CD14-positive monocyte (primary cell): Measurements from ENCODE around the gene KIF3C. TPM values are rescaled to one million over a fixed set of nuclear protein-coding genes. Genes with fewer than 3 reads are reported as not detected.

Experiments
- DNase-seq, 3 donors: peaks; one replicate each; pipeline ENCODE4 v3.0.0-alpha.2; 2011 to 2022
- H2AFZ ChIP-seq: 2 replicates; pipeline ENCODE4 v1.6.0; 2012; ENCODE audit warnings: mild to moderate bottlenecking, low read depth, low read length, inconsistent platforms; ENCODE audit not compliant: insufficient read depth, poor library complexity, severe bottlenecking
- H3K27ac ChIP-seq, 2 donors: 1 replicate in 1 of 2; 2 replicates in 1 of 2; pipeline ENCODE4 v1.5.1; 2012 to 2013; ENCODE audit warnings: low read length in 2 of 2, control low read depth in 1 of 2, inconsistent platforms in 1 of 2, low read depth in 1 of 2, mild to moderate bottlenecking in 1 of 2
- H3K27me3 ChIP-seq, 2 donors: one replicate each; pipeline versions ENCODE4 v1.6.0 to v1.6.1; 2011 to 2013; ENCODE audit warnings: low read length in 2 of 2; ENCODE audit not compliant: control insufficient read depth in 2 of 2, insufficient read depth in 2 of 2
- H3K36me3 ChIP-seq, 2 donors: replicated peaks in 1 of 2; 1 replicate in 1 of 2; 2 replicates in 1 of 2; pipeline versions ENCODE4 v1.5.1 to v1.6.1; 2012 to 2013; ENCODE audit warnings: low read length in 2 of 2, control low read depth in 1 of 2, inconsistent platforms in 1 of 2, mild to moderate bottlenecking in 1 of 2; ENCODE audit not compliant: insufficient read depth in 2 of 2, control insufficient read depth in 1 of 2
- H3K4me1 ChIP-seq, 2 donors: 1 replicate in 1 of 2; 2 replicates in 1 of 2; pipeline versions ENCODE4 v1.5.1 to v1.6.1; 2012 to 2013; ENCODE audit warnings: low read length in 2 of 2, control low read depth in 1 of 2, inconsistent platforms in 1 of 2, mild to moderate bottlenecking in 1 of 2, moderate library complexity in 1 of 2; ENCODE audit not compliant: insufficient read depth in 2 of 2, control insufficient read depth in 1 of 2
- H3K4me2 ChIP-seq: replicated peaks from 2 replicates; pipeline ENCODE3; 2012; ENCODE audit warnings: low read length, moderate library complexity, mild to moderate bottlenecking; ENCODE audit not compliant: poor library complexity, severe bottlenecking; ENCODE audit errors: extremely low read depth
- H3K4me3 ChIP-seq, 3 experiments: fragments of 200-600 bp in 1 of 3; sonication (generic) in 1 of 3; replicated peaks in 1 of 3; 1 replicate in 2 of 3; 2 replicates in 1 of 3; pipeline ENCODE4 v1.5.1; 2011 to 2013; ENCODE audit warnings: low read length in 3 of 3, mild to moderate bottlenecking in 3 of 3, control low read depth in 2 of 3, low read depth in 2 of 3, inconsistent platforms in 1 of 3, moderate library complexity in 1 of 3
- H3K79me2 ChIP-seq: 2 replicates; pipeline ENCODE4 v1.6.0; 2012; ENCODE audit warnings: mild to moderate bottlenecking, control low read depth, inconsistent platforms, low read length, moderate library complexity; ENCODE audit not compliant: insufficient read depth
- H3K9ac ChIP-seq: 2 replicates; pipeline ENCODE4 v1.6.0; 2017; ENCODE audit warnings: low read length, mild to moderate bottlenecking; ENCODE audit not compliant: insufficient read depth, poor library complexity, severe bottlenecking
- H3K9me3 ChIP-seq, 2 donors: replicated peaks in 1 of 2; 1 replicate in 1 of 2; 2 replicates in 1 of 2; pipeline versions ENCODE4 v1.5.1 to v1.6.1; 2012 to 2013; ENCODE audit warnings: low read length in 2 of 2, control low read depth in 1 of 2; ENCODE audit not compliant: control insufficient read depth in 1 of 2, insufficient read depth in 1 of 2
- H4K20me1 ChIP-seq: 2 replicates; pipeline ENCODE4 v1.6.0; 2012; ENCODE audit warnings: mild to moderate bottlenecking, low read length, control low read depth, moderate library complexity; ENCODE audit not compliant: insufficient read depth
- H3K27ac Mint-ChIP-seq, 7 donors: one replicate each; pipeline ENCODE4 v1.8.0; 2020; ENCODE audit warnings: mild to moderate bottlenecking in 7 of 7, mixed read lengths in 7 of 7, moderate library complexity in 6 of 7, inconsistent platforms in 2 of 7
- H3K27me3 Mint-ChIP-seq, 3 donors: one replicate each; pipeline ENCODE4 v1.8.0; 2021 to 2022; ENCODE audit warnings: low read depth in 3 of 3, mild to moderate bottlenecking in 3 of 3, mixed read lengths in 3 of 3, moderate library complexity in 3 of 3, inconsistent platforms in 1 of 3
- H3K36me3 Mint-ChIP-seq, 2 donors: one replicate each; pipeline ENCODE4 v1.8.0; 2020; ENCODE audit warnings: mixed read lengths in 2 of 2, inconsistent platforms in 1 of 2, mild to moderate bottlenecking in 1 of 2
- H3K4me1 Mint-ChIP-seq: one replicate; pipeline ENCODE4 v1.8.0; 2020; ENCODE audit warnings: mild to moderate bottlenecking, mixed read lengths
- H3K4me3 Mint-ChIP-seq, 2 donors: one replicate each; pipeline ENCODE4 v1.8.0; 2020; ENCODE audit warnings: mild to moderate bottlenecking in 2 of 2, mixed read lengths in 2 of 2, moderate library complexity in 1 of 2
- H3K9me3 Mint-ChIP-seq, 7 donors: one replicate each; pipeline ENCODE4 v1.8.0; 2020 to 2022; ENCODE audit warnings: mixed read lengths in 7 of 7, mild to moderate bottlenecking in 6 of 7, moderate library complexity in 6 of 7, inconsistent platforms in 2 of 7
- CTCF ChIP-seq: fragments of 200-600 bp; IDR thresholded peaks from one replicate; pipeline ENCODE4 v1.8.0; 2022; ENCODE audit warnings: antibody characterized with exemption, mild to moderate bottlenecking
- WGBS: methylation state at CpG from one replicate; pipeline ENCODE4 v1.1.5; 2013; ENCODE audit warnings: missing lambda C conversion rate; ENCODE audit not compliant: insufficient coverage; 5-methylcytosine and 5-hydroxymethylcytosine counted together
- intact Hi-C, 2 donors: fragments of 100-400 bp; cut with micrococcal nuclease; formaldehyde crosslinking; loops; one replicate each; pipeline versions ENCODE4 v1.15.0 to v1.15.1; 2023
- polyA plus RNA-seq, 3 donors: library from polyadenylated mRNA; depleted of rRNA in 1 of 3; unstranded in 2 of 3; stranded (reverse) in 1 of 3; fragments of 300-500 nt in 2 of 3; fragments of >200 nt in 1 of 3; fragmentation: Illumina TruSeq in 2 of 3; gene quantifications; 1 replicate in 2 of 3; 2 replicates in 1 of 3; pipeline ENCODE4 v1.2.3, GENCODE V29; 2012 to 2021

KIF3C gene
- polyA plus RNA-seq, 3 donors: 0.28 to 0.97 (median 0.47) TPM

GRCh38 chr2:25955036-25955435, 27.3 kb downstream of the KIF3C start:
- no peak overlapping the region for H3K4me2 ChIP-seq
- 98% methylated on average over 5 of the region's 7 CpGs for WGBS
- no peaks in the 10 kb centered on the region for H3K27me3 ChIP-seq
- H3K36me3 Mint-ChIP-seq: peaks cover 16 to 19% of the 10 kb centered on the region in 2 donors
- H3K4me1 Mint-ChIP-seq: peaks cover 5% of the 10 kb centered on the region
- no peak overlapping the region for H3K27ac ChIP-seq
- no peak overlapping the region for H2AFZ ChIP-seq
- peaks cover 0 to 2% of the 10 kb centered on the region in 2 donors for H3K4me1 ChIP-seq
- intact Hi-C loops: loop anchor here in 1 of 2 donors (10.0 kb wide), 1 partner anchor 230 kb away; no protein-coding TSS in a partner anchor
- no peak overlapping the region for H3K4me3 ChIP-seq
- no peaks in the 10 kb centered on the region for H4K20me1 ChIP-seq
- H3K27ac Mint-ChIP-seq: no peak overlapping the region
- H3K4me3 Mint-ChIP-seq: no peak overlapping the region
- H3K79me2 ChIP-seq: no peaks in the 10 kb centered on the region
- no peak overlapping the region for H3K9ac ChIP-seq
- H3K9me3 ChIP-seq: no peaks in the 10 kb centered on the region
- peaks cover 2 to 10% (median 5%) of the 10 kb centered on the region in 3 donors for H3K27me3 Mint-ChIP-seq
- H3K36me3 ChIP-seq: no peaks in the 10 kb centered on the region
- DNase-seq: no peak
- no peak for TF ChIP-seq CTCF
- peaks cover 0 to 2% (median 0%) of the 10 kb centered on the region in 7 donors for H3K9me3 Mint-ChIP-seq

GRCh38 chr2:25954199-25954752, 28.0 kb downstream of the KIF3C start:
- 94% methylated on average over 21 of the region's 21 CpGs for WGBS
- Histone ChIP-seq H3K9me3 (no peaks in the 10 kb centered on the region), H3K27ac (no peak overlapping the region), H3K79me2 (no peaks in the 10 kb centered on the region), H3K27me3 (no peaks in the 10 kb centered on the region), H3K4me2 (no peak overlapping the region), H3K4me3 (no peak overlapping the region), H2AFZ (no peak overlapping the region), H3K4me1 (no peaks in the 10 kb centered on the region), H3K9ac (no peak overlapping the region), H4K20me1 (no peaks in the 10 kb centered on the region), H3K36me3 (no peaks in the 10 kb centered on the region)
- TF ChIP-seq CTCF: no peak
- intact Hi-C loops: loop anchor here in 1 of 2 donors (10.0 kb wide), 1 partner anchor 231 kb away; no protein-coding TSS in a partner anchor
- H3K4me1 Mint-ChIP-seq: peaks cover 4% of the 10 kb centered on the region
- H3K27ac Mint-ChIP-seq: no peak overlapping the region
- peaks cover 16 to 19% of the 10 kb centered on the region in 2 donors for H3K36me3 Mint-ChIP-seq
- H3K27me3 Mint-ChIP-seq: peaks cover 2 to 8% (median 2%) of the 10 kb centered on the region in 3 donors
- DNase-seq: no peak
- H3K4me3 Mint-ChIP-seq: no peak overlapping the region
- peaks cover 0 to 2% (median 0%) of the 10 kb centered on the region in 7 donors for H3K9me3 Mint-ChIP-seq
